H9 (cell line): ENCODE results near the gene KCNIP1. TPM values are rescaled to one million over a fixed set of nuclear protein-coding genes. Genes with fewer than 3 reads are reported as not detected.

Experiments used
- DNase-seq: peaks from one replicate; pipeline ENCODE4 v3.0.0-alpha.2; 2017
- H2AFZ ChIP-seq: one replicate; pipeline ENCODE4 v1.6.1; 2013; ENCODE audit warnings: mild to moderate bottlenecking, low read length, control low read depth, moderate library complexity
- H2AK5ac ChIP-seq: 2 replicates; pipeline ENCODE4 v1.6.1; 2013; ENCODE audit warnings: low read length, control low read depth, mixed read lengths; ENCODE audit not compliant: insufficient read length
- H2BK120ac ChIP-seq: one replicate; pipeline ENCODE4 v1.6.1; 2013; ENCODE audit warnings: low read depth, mild to moderate bottlenecking, low read length, control low read depth, inconsistent platforms; ENCODE audit not compliant: poor library complexity, severe bottlenecking
- H2BK12ac ChIP-seq: 2 replicates; pipeline ENCODE4 v1.6.1; 2013; ENCODE audit warnings: low read length, control low read depth, mixed read lengths, low read depth; ENCODE audit not compliant: insufficient read length
- H2BK15ac ChIP-seq: 2 replicates; pipeline ENCODE4 v1.6.1; 2013; ENCODE audit warnings: low read depth, low read length, control low read depth
- H2BK20ac ChIP-seq: one replicate; pipeline ENCODE4 v1.6.1; 2013; ENCODE audit warnings: low read depth, mild to moderate bottlenecking, low read length, control low read depth, inconsistent platforms; ENCODE audit not compliant: poor library complexity, severe bottlenecking
- H2BK5ac ChIP-seq: 2 replicates; pipeline ENCODE4 v1.6.1; 2013; ENCODE audit warnings: low read length, control low read depth, mixed read lengths; ENCODE audit not compliant: insufficient read length
- H3K14ac ChIP-seq: 2 replicates; pipeline ENCODE4 v1.6.1; 2013; ENCODE audit warnings: low read length, control low read depth; ENCODE audit not compliant: insufficient read depth
- H3K18ac ChIP-seq: 2 replicates; pipeline ENCODE4 v1.6.1; 2013; ENCODE audit warnings: low read depth, mild to moderate bottlenecking, mixed read lengths, low read length, control low read depth; ENCODE audit not compliant: insufficient read length
- H3K23ac ChIP-seq: 2 replicates; pipeline ENCODE4 v1.6.1; 2013; ENCODE audit warnings: low read length, control low read depth, mixed read lengths, low read depth; ENCODE audit not compliant: insufficient read length
- H3K23me2 ChIP-seq: 2 replicates; pipeline ENCODE4 v1.6.1; 2013; ENCODE audit warnings: low read depth, mild to moderate bottlenecking, mixed read lengths, low read length, control low read depth; ENCODE audit not compliant: insufficient read length, poor library complexity, severe bottlenecking
- H3K27ac ChIP-seq: 2 replicates; pipeline ENCODE4 v1.5.1; 2013; ENCODE audit warnings: low read length, control low read depth, mixed read lengths, low read depth; ENCODE audit not compliant: insufficient read length
- H3K27me3 ChIP-seq: 2 replicates; pipeline ENCODE4 v1.6.1; 2013; ENCODE audit warnings: low read length, control low read depth, inconsistent platforms; ENCODE audit not compliant: insufficient read depth
- H3K4ac ChIP-seq: 2 replicates; pipeline ENCODE4 v1.6.1; 2013; ENCODE audit warnings: low read depth, mild to moderate bottlenecking, control low read depth, inconsistent platforms, low read length, moderate library complexity
- H3K4me1 ChIP-seq: 2 replicates; pipeline ENCODE4 v1.6.1; 2013; ENCODE audit warnings: low read length, control low read depth, inconsistent platforms; ENCODE audit not compliant: insufficient read depth
- H3K4me2 ChIP-seq: 2 replicates; pipeline ENCODE4 v1.6.1; 2013; ENCODE audit warnings: low read length, control low read depth, mixed read lengths; ENCODE audit not compliant: insufficient read length, insufficient read depth
- H3K56ac ChIP-seq: 2 replicates; pipeline ENCODE4 v1.6.1; 2013; ENCODE audit warnings: low read depth, mild to moderate bottlenecking, mixed read lengths, low read length, control low read depth; ENCODE audit not compliant: insufficient read length
- H3K79me1 ChIP-seq: 2 replicates; pipeline ENCODE4 v1.6.1; 2013; ENCODE audit warnings: low read depth, mild to moderate bottlenecking, moderate library complexity, low read length, control low read depth, inconsistent platforms; ENCODE audit not compliant: insufficient read depth, poor library complexity, severe bottlenecking
- H3K79me2 ChIP-seq: 2 replicates; pipeline ENCODE4 v1.6.1; 2013; ENCODE audit warnings: low read length, control low read depth, inconsistent platforms; ENCODE audit not compliant: insufficient read depth
- H3K9ac ChIP-seq: 2 replicates; pipeline ENCODE4 v1.6.1; 2013; ENCODE audit warnings: low read length, control low read depth, mixed read lengths; ENCODE audit not compliant: insufficient read length; ENCODE audit errors: extremely low read depth
- H3K9me3 ChIP-seq: one replicate; pipeline ENCODE4 v1.6.1; 2013; ENCODE audit warnings: low read depth, low read length, inconsistent platforms; ENCODE audit not compliant: control insufficient read depth
- H3T11ph ChIP-seq: one replicate; pipeline ENCODE4 v1.6.1; 2013; ENCODE audit warnings: mild to moderate bottlenecking, low read length, control low read depth, inconsistent platforms
- H4K20me1 ChIP-seq: one replicate; pipeline ENCODE4 v1.6.1; 2013; ENCODE audit not compliant: control insufficient read depth, insufficient read length, insufficient read depth
- H4K5ac ChIP-seq: 2 replicates; pipeline ENCODE4 v1.6.1; 2013; ENCODE audit warnings: low read depth, mild to moderate bottlenecking, mixed read lengths, low read length, control low read depth; ENCODE audit not compliant: insufficient read length
- H4K8ac ChIP-seq: replicated peaks from 2 replicates; pipeline ENCODE4 v1.6.1; 2013; ENCODE audit warnings: low read length, control low read depth, mixed read lengths, low read depth; ENCODE audit not compliant: insufficient read length
- H4K91ac ChIP-seq: 2 replicates; pipeline ENCODE4 v1.6.1; 2013; ENCODE audit warnings: low read depth, mild to moderate bottlenecking, moderate library complexity, mixed read lengths, low read length, control low read depth; ENCODE audit not compliant: insufficient read length
- H3K27ac Mint-ChIP-seq, 3 experiments: 2 replicates in 2 of 3; 3 replicates in 1 of 3; pipeline ENCODE4 v1.8.0; 2020 to 2021; ENCODE audit warnings: mixed read lengths in 3 of 3, mild to moderate bottlenecking in 1 of 3, moderate library complexity in 1 of 3
- H3K27me3 Mint-ChIP-seq: 2 replicates; pipeline ENCODE4 v1.8.0; 2021; ENCODE audit warnings: low read depth, mild to moderate bottlenecking, moderate library complexity, mixed read lengths
- H3K36me3 Mint-ChIP-seq, 3 experiments: 2 replicates in 2 of 3; 3 replicates in 1 of 3; pipeline ENCODE4 v1.8.0; 2020 to 2021; ENCODE audit warnings: low read depth in 3 of 3, mixed read lengths in 3 of 3; ENCODE audit not compliant: insufficient read depth in 1 of 3
- H3K4me1 Mint-ChIP-seq, 2 experiments: 2 replicates each; pipeline ENCODE4 v1.8.0; 2020; ENCODE audit warnings: mixed read lengths in 2 of 2
- H3K4me3 Mint-ChIP-seq, 2 experiments: 2 replicates in 1 of 2; 3 replicates in 1 of 2; pipeline ENCODE4 v1.8.0; 2020 to 2021; ENCODE audit warnings: mild to moderate bottlenecking in 2 of 2, mixed read lengths in 2 of 2, moderate library complexity in 1 of 2
- H3K9me3 Mint-ChIP-seq, 2 experiments: 2 replicates in 1 of 2; 3 replicates in 1 of 2; pipeline ENCODE4 v1.8.0; 2020; ENCODE audit warnings: mild to moderate bottlenecking in 2 of 2, mixed read lengths in 2 of 2, moderate library complexity in 1 of 2
- CTCF ChIP-seq: fragments of 200-600 bp; sonication (generic); conservative IDR thresholded peaks from 3 replicates; pipeline ENCODE4 v1.8.0; 2021; ENCODE audit warnings: antibody characterized with exemption, mild to moderate bottlenecking
- WGBS: extraction: QIAGEN DNeasy Blood & Tissue Kit; methylation state at CpG from one replicate; pipeline ENCODE4 v1.1.7; 2013; ENCODE audit warnings: missing lambda C conversion rate, low lambda C conversion rate, mixed read lengths; ENCODE audit not compliant: insufficient read length; ENCODE audit errors: extremely low coverage; 5-methylcytosine and 5-hydroxymethylcytosine counted together
- total RNA-seq: library from RNA; stranded (reverse); gene quantifications from 2 replicates; pipeline ENCODE4 v1.2.1, GENCODE V29; 2021

KCNIP1 gene
- total RNA-seq, 1 experiment from 2014 or later: 0.63 TPM

DNA sequence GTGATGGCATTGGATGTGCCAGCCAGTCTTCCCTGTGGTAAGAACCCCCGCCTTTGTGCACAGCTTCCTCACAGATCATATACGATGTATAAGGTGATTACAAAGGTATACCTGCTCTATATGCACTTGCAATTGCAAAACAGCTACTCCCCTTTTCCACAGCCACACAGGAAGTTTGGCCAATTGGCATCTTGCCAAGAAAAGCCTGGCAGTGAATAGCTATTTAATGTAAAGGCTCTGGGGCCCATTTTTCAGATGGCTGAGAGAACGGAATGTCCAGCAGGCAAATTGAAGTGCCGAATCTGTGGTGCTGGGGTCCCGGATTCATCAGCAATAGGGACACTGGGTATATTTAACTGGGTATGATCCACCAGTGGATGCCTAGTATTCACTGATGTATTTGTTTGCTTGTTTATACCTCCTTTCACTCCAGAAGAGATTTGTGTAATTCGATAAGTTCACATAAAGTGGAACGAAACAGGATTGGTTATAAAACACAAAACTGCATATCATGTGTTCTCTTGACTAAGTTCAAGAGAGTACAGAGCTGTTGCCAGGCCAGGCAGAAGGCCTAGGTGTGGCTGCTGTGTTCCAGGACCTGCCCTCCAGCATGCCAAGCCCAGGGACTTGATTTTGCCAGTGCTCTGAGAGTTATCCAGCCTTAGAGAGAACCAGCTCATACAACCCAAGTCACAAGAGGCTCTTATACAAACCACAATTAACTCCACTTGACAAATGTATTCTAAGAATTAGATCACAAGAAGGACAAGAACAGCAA lies 252.0 kb downstream of the KCNIP1 start:
- Histone ChIP-seq H3K4me1 (peaks cover 3% of the 10 kb centered on the region), H3K14ac (no peak overlapping the region), H3K56ac (no peak overlapping the region), H3K23ac (no peak overlapping the region), H3K18ac (no peak overlapping the region), H3T11ph (no peak overlapping the region), H3K9ac (no peak overlapping the region), H2AFZ (no peak overlapping the region), H2BK20ac (no peak overlapping the region), H2AK5ac (no peak overlapping the region), H3K79me2 (no peaks in the 10 kb centered on the region), H4K5ac (no peak overlapping the region), H3K4me2 (no peak overlapping the region), H4K91ac (no peak overlapping the region), H3K27ac (no peak overlapping the region), H2BK5ac (no peak overlapping the region), H4K8ac (no peak overlapping the region), H2BK120ac (no peak overlapping the region), H2BK12ac (no peak overlapping the region), H3K79me1 (no peaks in the 10 kb centered on the region), H2BK15ac (no peak overlapping the region), H3K23me2 (no peaks in the 10 kb centered on the region), H3K4ac (no peak overlapping the region), H3K9me3 (no peaks in the 10 kb centered on the region), H3K27me3 (no peaks in the 10 kb centered on the region), H4K20me1 (no peaks in the 10 kb centered on the region)
- Mint-ChIP-seq H3K36me3 (peaks cover 0 to 7% (median 3%) of the 10 kb centered on the region in 3 experiments; a peak in 5 of 7 replicates), H3K9me3 (peaks cover 2 to 4% of the 10 kb centered on the region in 2 experiments; a peak in 4 of 5 replicates), H3K27ac (no peak overlapping the region), H3K4me1 (peaks cover 20 to 30% of the 10 kb centered on the region in 2 experiments), H3K4me3 (no peak overlapping the region), H3K27me3 (no peaks in the 10 kb centered on the region)
- DNase-seq: no peak
- TF ChIP-seq CTCF: no peak
- no CpG with 5 or more reads among the region's 7 CpGs for WGBS
